ENCODE measurements around the gene ABCD1. TPM values are rescaled to one million over a fixed set of nuclear protein-coding genes. Genes with fewer than 3 reads are reported as not detected.
"Not testable (repeated sequence)": the region's sequence is repeated elsewhere in the genome, so short reads cannot be mapped to it uniquely, and the experiment has no call there.

The ABCD1 gene
- total RNA-seq, 1 experiment from 2014 or later: 44.9 TPM

GRCh38 chrX:153704021-153704526, 20.6 kb upstream of the ABCD1 start:
- H3K27me3 ChIP-seq (ENCODE audit: insufficient read depth, low read depth): no peaks in the 10 kb centered on the region
- ChIA-PET POLR2A (ENCODE audit: unreplicated experiment) (interaction anchor here (0.6 kb wide), 1 partner anchor 838 kb away, joined by 3 read pairs; no protein-coding TSS in a partner anchor), CTCF (no interaction called here)
- peaks cover 5% of the 10 kb centered on the region for H3K4me1 ChIP-seq (replicated peaks; ENCODE audit: insufficient read depth)
- intact Hi-C loops (cut with micrococcal nuclease; ENCODE audit: unreplicated experiment): loop anchor here (10.0 kb wide), 1 partner anchor 181 kb away; the partner anchor contains the start of gene L1CAM
- H4K20me1 ChIP-seq (ENCODE audit: insufficient read depth): peaks cover 13% of the 10 kb centered on the region
- TF ChIP-seq, protein P1, sequence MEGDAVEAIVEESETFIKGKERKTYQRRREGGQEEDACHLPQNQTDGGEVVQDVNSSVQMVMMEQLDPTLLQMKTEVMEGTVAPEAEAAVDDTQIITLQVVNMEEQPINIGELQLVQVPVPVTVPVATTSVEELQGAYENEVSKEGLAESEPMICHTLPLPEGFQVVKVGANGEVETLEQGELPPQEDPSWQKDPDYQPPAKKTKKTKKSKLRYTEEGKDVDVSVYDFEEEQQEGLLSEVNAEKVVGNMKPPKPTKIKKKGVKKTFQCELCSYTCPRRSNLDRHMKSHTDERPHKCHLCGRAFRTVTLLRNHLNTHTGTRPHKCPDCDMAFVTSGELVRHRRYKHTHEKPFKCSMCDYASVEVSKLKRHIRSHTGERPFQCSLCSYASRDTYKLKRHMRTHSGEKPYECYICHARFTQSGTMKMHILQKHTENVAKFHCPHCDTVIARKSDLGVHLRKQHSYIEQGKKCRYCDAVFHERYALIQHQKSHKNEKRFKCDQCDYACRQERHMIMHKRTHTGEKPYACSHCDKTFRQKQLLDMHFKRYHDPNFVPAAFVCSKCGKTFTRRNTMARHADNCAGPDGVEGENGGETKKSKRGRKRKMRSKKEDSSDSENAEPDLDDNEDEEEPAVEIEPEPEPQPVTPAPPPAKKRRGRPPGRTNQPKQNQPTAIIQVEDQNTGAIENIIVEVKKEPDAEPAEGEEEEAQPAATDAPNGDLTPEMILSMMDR (conservative IDR thresholded peaks at IDR 0.05): no peak
- no peak for TF ChIP-seq EZH2 (IDR thresholded peaks at IDR 0.05; ENCODE audit: low read depth)
- H3F3A ChIP-seq (ENCODE audit: insufficient read depth, low read depth): peaks cover 5% of the 10 kb centered on the region; the same call in 1 of the 2 replicates
- H3K4me2 ChIP-seq: no peak overlapping the region
- H3K79me2 ChIP-seq (ENCODE audit: low read depth): 0 out of 2 replicates have a peak, but pooled peaks cover 7% of the 10 kb centered on the region
- H3K27ac ChIP-seq: no peak overlapping the region
- DNase-seq: no peak
- no peak overlapping the region for H2AFZ ChIP-seq
- no peak overlapping the region for H3K4me3 ChIP-seq
- no peaks in the 10 kb centered on the region; the same call in 1 of the 2 replicates for H3K36me3 ChIP-seq (ENCODE audit: low read depth)
- BruUV-seq (replicated peaks): no TSS peak
- H3K9me3 ChIP-seq (ENCODE audit: insufficient read depth, low read depth): no peaks in the 10 kb centered on the region
- H3K9me2 ChIP-seq (ENCODE audit: insufficient read depth): no peaks in the 10 kb centered on the region

- H3K27me3 ChIP-seq (ENCODE audit: insufficient read depth, low read depth); H3K4me2 ChIP-seq; CTCF ChIA-PET; H2AFZ ChIP-seq; H3K9me3 ChIP-seq (ENCODE audit: insufficient read depth, low read depth); DNase-seq; H3K36me3 ChIP-seq (ENCODE audit: low read depth); H3K27ac ChIP-seq; H3K9me2 ChIP-seq (ENCODE audit: insufficient read depth); H3K4me3 ChIP-seq; H3K79me2 ChIP-seq (ENCODE audit: low read depth); BruUV-seq (replicated peaks): not testable (repeated sequence)
- H3K4me1 ChIP-seq (replicated peaks; ENCODE audit: insufficient read depth): peaks cover 13% of the 10 kb centered on the region
- POLR2A ChIA-PET (ENCODE audit: unreplicated experiment): interaction anchor here (0.6 kb wide), 1 partner anchor 838 kb away, joined by 3 read pairs; no protein-coding TSS in a partner anchor
- H4K20me1 ChIP-seq (ENCODE audit: insufficient read depth): peaks cover 13% of the 10 kb centered on the region
- intact Hi-C loops (cut with micrococcal nuclease; ENCODE audit: unreplicated experiment): loop anchor here (5.0 to 10.0 kb wide), 3 partner anchors 98 to 247 kb away; partner anchors contain the start of gene L1CAM
- H3F3A ChIP-seq (ENCODE audit: insufficient read depth, low read depth): peaks cover 10% of the 10 kb centered on the region; the same call in 1 of the 2 replicates
Measured at GRCh38 chrX:153704631-153705402, 19.8 kb upstream of the ABCD1 start.

- H3K79me2 ChIP-seq (ENCODE audit: low read depth); H3K4me3 ChIP-seq; H3K27ac ChIP-seq; DNase-seq; H3K9me3 ChIP-seq (ENCODE audit: insufficient read depth, low read depth); H3K9me2 ChIP-seq (ENCODE audit: insufficient read depth); H3K4me2 ChIP-seq; H3K36me3 ChIP-seq (ENCODE audit: low read depth); BruUV-seq (replicated peaks); H2AFZ ChIP-seq; H3K27me3 ChIP-seq (ENCODE audit: insufficient read depth, low read depth); CTCF ChIA-PET; POLR2A ChIA-PET (ENCODE audit: unreplicated experiment): not testable (repeated sequence)
- peaks cover 10% of the 10 kb centered on the region; the same call in 1 of the 2 replicates for H3F3A ChIP-seq (ENCODE audit: insufficient read depth, low read depth)
- peaks cover 13% of the 10 kb centered on the region for H4K20me1 ChIP-seq (ENCODE audit: insufficient read depth)
- intact Hi-C loops (cut with micrococcal nuclease; ENCODE audit: unreplicated experiment): loop anchor here (5.0 to 10.0 kb wide), 3 partner anchors 98 to 247 kb away; partner anchors contain the start of gene L1CAM
- H3K4me1 ChIP-seq (replicated peaks; ENCODE audit: insufficient read depth): peaks cover 17% of the 10 kb centered on the region
Measured at GRCh38 chrX:153705403-153706060, 19.1 kb upstream of the ABCD1 start.

Data from PC-9 (cell line).